Activated CD4-positive, alpha-beta T cell treated with anti-CD3 and anti-CD28 coated beads, Interleukin-2, amount 10 ng/mL, durations not matched to agents 24 days and 14 days (primary cell): ENCODE measurements around the gene EIF3B. TPM values are rescaled to one million over a fixed set of nuclear protein-coding genes. Genes with fewer than 3 reads are reported as not detected.
"Not testable (repeated sequence)": the region's sequence is repeated elsewhere in the genome, so short reads cannot be mapped to it uniquely, and the experiment has no call there.

Experiments
- DNase-seq: peaks from one replicate; pipeline ENCODE4 v3.0.0; 2022
- H3K27ac Mint-ChIP-seq: one replicate; pipeline ENCODE4 v1.8.0; 2022; ENCODE audit warnings: mild to moderate bottlenecking, mixed read lengths
- H3K27me3 Mint-ChIP-seq: one replicate; pipeline ENCODE4 v1.8.0; 2022; ENCODE audit warnings: mixed read lengths
- H3K36me3 Mint-ChIP-seq: one replicate; pipeline ENCODE4 v1.8.0; 2022; ENCODE audit warnings: low read depth, mild to moderate bottlenecking, mixed read lengths
- H3K4me1 Mint-ChIP-seq: one replicate; pipeline ENCODE4 v1.8.0; 2021; ENCODE audit warnings: mixed read lengths
- H3K4me3 Mint-ChIP-seq: one replicate; pipeline ENCODE4 v1.8.0; 2022; ENCODE audit warnings: mild to moderate bottlenecking, moderate library complexity, mixed read lengths
- H3K9me3 Mint-ChIP-seq: one replicate; pipeline ENCODE4 v1.8.0; 2021; ENCODE audit warnings: mixed read lengths
- intact Hi-C: fragments of 100-400 bp; cut with micrococcal nuclease; formaldehyde crosslinking; loops from one replicate; pipeline ENCODE4 v1.15.1; 2023
- total RNA-seq: library from RNA; stranded (reverse); gene quantifications from 2 replicates; pipeline ENCODE4 v1.2.3, GENCODE V29; 2022

Gene EIF3B
- total RNA-seq, 1 donor from 2014 or later, result 284 TPM

GRCh38 chr7:2387897-2388636, 33.4 kb downstream of the EIF3B start:
- Mint-ChIP-seq H3K9me3 (no peaks in the 10 kb centered on the region), H3K27ac (no peak overlapping the region), H3K4me3 (no peak overlapping the region), H3K27me3 (no peaks in the 10 kb centered on the region), H3K4me1 (no peaks in the 10 kb centered on the region), H3K36me3 (peaks cover 10% of the 10 kb centered on the region)
- intact Hi-C loops, result no loop called here
- DNase-seq, result no peak

GRCh38 chr7:2388637-2388954, 34.0 kb downstream of the EIF3B start:
- Mint-ChIP-seq H3K36me3 (peaks cover 10% of the 10 kb centered on the region), H3K4me3 (no peak overlapping the region), H3K27me3 (no peaks in the 10 kb centered on the region), H3K27ac (no peak overlapping the region), H3K9me3 (no peaks in the 10 kb centered on the region), H3K4me1 (no peaks in the 10 kb centered on the region)
- DNase-seq, result no peak
- intact Hi-C loops, result no loop called here

- intact Hi-C loops, H3K9me3 Mint-ChIP-seq, DNase-seq, H3K27ac Mint-ChIP-seq, H3K27me3 Mint-ChIP-seq, H3K4me1 Mint-ChIP-seq, H3K36me3 Mint-ChIP-seq, H3K4me3 Mint-ChIP-seq: not testable (repeated sequence)
Measured at GRCh38 chr7:2390020-2390816, 35.6 kb downstream of the EIF3B start.

DNA sequence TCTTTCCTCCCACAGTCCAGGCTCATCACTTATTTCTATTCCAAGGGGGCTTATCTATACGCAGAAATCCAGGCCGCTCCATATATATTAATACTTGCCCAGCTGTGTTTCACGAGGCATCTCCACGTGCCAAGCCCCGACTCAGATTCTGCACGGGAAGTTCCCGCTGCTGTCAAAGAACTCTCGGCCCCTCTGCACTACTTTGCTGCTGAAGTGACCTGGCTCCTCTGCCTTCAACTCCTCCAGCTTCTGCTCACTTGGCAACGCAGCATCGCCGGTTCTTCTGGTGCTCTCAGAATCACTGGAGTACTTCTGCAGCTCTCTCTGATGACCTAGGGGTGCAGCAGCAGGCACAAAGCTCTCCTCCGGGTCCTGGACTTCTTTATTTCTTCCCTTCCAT, 39.1 kb downstream of the EIF3B start:
- DNase-seq, result no peak
- Mint-ChIP-seq H3K9me3 (no peaks in the 10 kb centered on the region), H3K27me3 (no peaks in the 10 kb centered on the region), H3K27ac (no peak overlapping the region), H3K4me1 (no peaks in the 10 kb centered on the region), H3K4me3 (no peak overlapping the region), H3K36me3 (peaks cover 2% of the 10 kb centered on the region)
- intact Hi-C loops, result no loop called here

DNA sequence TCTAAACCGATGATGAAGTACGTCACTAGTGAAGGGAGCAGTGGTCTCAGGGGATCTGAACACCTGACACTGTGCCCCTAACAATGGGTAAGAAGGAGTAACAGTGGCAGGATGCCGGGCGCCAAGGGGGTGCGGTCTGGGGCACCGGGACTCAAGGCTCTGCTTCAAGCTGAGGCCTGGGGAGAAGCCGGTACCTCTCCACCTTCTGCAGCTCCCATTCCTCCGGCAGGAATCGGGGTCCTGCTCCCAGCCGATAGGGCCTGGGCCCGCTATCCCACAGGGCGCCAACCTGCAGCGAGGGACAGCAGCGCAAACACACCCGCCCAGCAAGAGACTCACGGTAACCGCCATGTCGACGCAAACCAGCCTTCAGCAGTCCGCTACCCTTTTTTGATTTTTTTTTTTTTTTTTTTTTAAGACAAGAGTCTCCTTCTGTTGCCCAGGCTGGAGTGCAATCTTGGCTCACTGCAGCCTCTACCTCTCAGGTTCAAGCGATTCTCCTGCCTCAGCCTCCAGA, 40.0 kb downstream of the EIF3B start:
- Mint-ChIP-seq H3K27ac (no peak overlapping the region), H3K4me1 (peaks cover 2% of the 10 kb centered on the region), H3K9me3 (no peaks in the 10 kb centered on the region), H3K27me3 (no peaks in the 10 kb centered on the region), H3K4me3 (no peak overlapping the region), H3K36me3 (peaks cover 2% of the 10 kb centered on the region)
- intact Hi-C loops, result no loop called here
- no peak for DNase-seq

GRCh38 chr7:2398506-2398905, 43.9 kb downstream of the EIF3B start:
- no peaks in the 10 kb centered on the region for H3K9me3 Mint-ChIP-seq

GRCh38 chr7:2399848-2400587, 45.4 kb downstream of the EIF3B start:
- H3K27me3 Mint-ChIP-seq, result no peaks in the 10 kb centered on the region
- peak; percentile 74 for DNase-seq
- peak overlapping the region; percentile 24 for H3K4me3 Mint-ChIP-seq
- H3K9me3 Mint-ChIP-seq, result no peaks in the 10 kb centered on the region
- H3K4me1 Mint-ChIP-seq, result peaks cover 27% of the 10 kb centered on the region
- peak overlapping the region; percentile 69 for H3K27ac Mint-ChIP-seq
- H3K36me3 Mint-ChIP-seq, result no peaks in the 10 kb centered on the region
- intact Hi-C loops, result loop anchor here (5.0 kb wide), 4 partner anchors 48 to 168 kb away; partner anchors contain the start of genes BRAT1, EIF3B, IQCE and MAD1L1

More at GRCh38 chr7:2398506-2398905, 43.9 kb downstream of the EIF3B start:
- DNase-seq, result no peak
- no peaks in the 10 kb centered on the region for H3K36me3 Mint-ChIP-seq
- H3K27me3 Mint-ChIP-seq, result no peaks in the 10 kb centered on the region
- no peak overlapping the region for H3K27ac Mint-ChIP-seq
- H3K4me1 Mint-ChIP-seq, result peaks cover 18% of the 10 kb centered on the region
- intact Hi-C loops, result no loop called here
- no peak overlapping the region for H3K4me3 Mint-ChIP-seq

DNA sequence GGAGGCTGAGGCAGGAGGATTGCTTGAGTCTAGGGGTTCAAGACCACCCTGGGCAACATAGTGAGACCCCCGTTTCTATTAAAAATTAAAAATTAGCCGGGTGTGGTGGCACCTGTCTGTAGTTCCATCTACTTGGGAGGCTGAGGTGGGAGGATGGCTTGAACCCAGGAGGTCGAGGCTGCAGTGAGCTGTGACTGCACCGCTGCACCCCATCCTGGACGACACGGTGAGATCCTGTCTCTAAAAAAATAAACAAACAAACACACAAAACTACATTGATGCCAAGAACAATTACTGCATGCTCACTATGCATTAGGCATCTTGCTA, 48.0 kb downstream of the EIF3B start:
- no peaks in the 10 kb centered on the region for H3K27me3 Mint-ChIP-seq
- intact Hi-C loops, result loop anchor here (5.0 kb wide), 4 partner anchors 50 to 170 kb away; partner anchors contain the start of genes BRAT1, EIF3B, IQCE and MAD1L1
- peak overlapping the region; percentile 91 for H3K4me3 Mint-ChIP-seq
- peaks cover 3% of the 10 kb centered on the region for H3K36me3 Mint-ChIP-seq
- DNase-seq, result no peak
- H3K9me3 Mint-ChIP-seq, result no peaks in the 10 kb centered on the region
- no peak overlapping the region for H3K27ac Mint-ChIP-seq
- H3K4me1 Mint-ChIP-seq, result peaks cover 46% of the 10 kb centered on the region

GRCh38 chr7:2403014-2403717, 48.5 kb downstream of the EIF3B start, which contains the start of gene CHST12:
Gene CHST12, plus strand, starts transcription at chr7:2403611. Its CDS starts 29,029 bp downstream, at chr7:2432640.
- peak within 1 kb of the TSS; percentile 85 for H3K27ac Mint-ChIP-seq

DNA sequence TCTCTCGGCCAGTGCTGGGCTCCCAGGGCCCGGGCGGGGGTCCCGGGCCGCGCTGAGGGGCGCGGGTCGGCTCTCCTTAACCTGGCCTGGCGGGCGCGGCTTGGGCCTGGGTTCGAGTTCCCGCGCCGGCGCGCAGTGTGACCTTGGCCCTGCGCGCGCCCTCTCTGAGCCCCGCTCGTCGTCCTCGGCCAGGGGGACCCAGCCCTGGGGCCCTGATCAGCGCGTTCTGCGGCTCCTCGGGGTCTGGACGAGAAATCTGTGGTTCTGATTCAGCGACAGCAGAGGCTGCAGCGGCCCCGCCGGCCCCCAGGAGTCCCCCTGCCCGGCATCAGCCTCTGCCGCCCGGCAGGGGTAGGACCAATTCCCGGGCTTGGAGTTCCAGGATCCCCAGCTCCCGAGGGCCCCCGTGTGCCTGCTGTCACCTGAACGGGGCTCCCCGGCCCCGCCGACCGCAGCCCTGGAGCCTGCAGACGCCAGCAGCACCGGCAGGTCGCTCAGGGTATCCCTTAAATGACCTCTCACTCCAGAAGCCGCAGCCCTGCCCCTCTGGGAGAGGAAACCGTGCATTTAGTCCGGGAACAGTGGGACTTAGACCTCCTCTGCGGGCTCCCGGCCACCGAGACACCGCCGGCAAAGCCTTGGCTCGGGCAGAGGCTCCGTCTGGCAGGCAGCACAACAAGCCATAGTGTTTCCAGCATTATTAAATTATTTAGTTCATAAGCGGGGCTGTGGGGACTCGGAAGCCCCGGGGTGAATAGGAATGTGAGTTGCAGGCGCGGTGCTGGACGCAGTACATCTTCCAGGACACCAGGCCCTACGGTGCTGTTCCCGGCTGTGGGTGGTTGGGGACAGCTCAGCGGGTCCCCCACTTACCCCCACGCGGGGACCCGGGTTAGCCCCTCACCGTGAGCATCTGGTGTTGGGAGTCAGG, 49.4 kb downstream of the EIF3B start:
- Mint-ChIP-seq H3K4me1 (peaks cover 55% of the 10 kb centered on the region), H3K9me3 (no peaks in the 10 kb centered on the region), H3K4me3 (peak overlapping the region; percentile 76), H3K27ac (peak overlapping the region; percentile 85), H3K27me3 (no peaks in the 10 kb centered on the region), H3K36me3 (peaks cover 3% of the 10 kb centered on the region)
- peak; percentile 76 for DNase-seq
- intact Hi-C loops, result loop anchor here (5.0 kb wide), 4 partner anchors 52 to 172 kb away; partner anchors contain the start of genes BRAT1, EIF3B, IQCE and MAD1L1

More at GRCh38 chr7:2403014-2403717, 48.5 kb downstream of the EIF3B start, which contains the start of gene CHST12:
- DNase-seq, result peak; percentile 99
- Mint-ChIP-seq H3K36me3 (peaks cover 3% of the 10 kb centered on the region), H3K27me3 (no peaks in the 10 kb centered on the region), H3K4me1 (peaks cover 47% of the 10 kb centered on the region), H3K4me3 (peak within 1 kb of the TSS; percentile 91), H3K9me3 (no peaks in the 10 kb centered on the region)
- intact Hi-C loops, result loop anchor here (5.0 kb wide), 4 partner anchors 51 to 171 kb away; partner anchors contain the start of genes BRAT1, EIF3B, IQCE and MAD1L1

GRCh38 chr7:2404714-2405119, 50.1 kb downstream of the EIF3B start:
- peaks cover 59% of the 10 kb centered on the region for H3K4me1 Mint-ChIP-seq
- H3K9me3 Mint-ChIP-seq, result no peaks in the 10 kb centered on the region
- peak; percentile 64 for DNase-seq
- H3K36me3 Mint-ChIP-seq, result peaks cover 4% of the 10 kb centered on the region
- no peaks in the 10 kb centered on the region for H3K27me3 Mint-ChIP-seq
- intact Hi-C loops, result loop anchor here (5.0 kb wide), 4 partner anchors 52 to 172 kb away; partner anchors contain the start of genes BRAT1, EIF3B, IQCE and MAD1L1
- peak overlapping the region; percentile 85 for H3K27ac Mint-ChIP-seq
- peak overlapping the region; percentile 76 for H3K4me3 Mint-ChIP-seq

GRCh38 chr7:2405201-2405600, 50.6 kb downstream of the EIF3B start:
- Mint-ChIP-seq H3K36me3 (peaks cover 5% of the 10 kb centered on the region), H3K27ac (peak overlapping the region; percentile 85), H3K4me1 (peaks cover 61% of the 10 kb centered on the region), H3K4me3 (peak overlapping the region; percentile 76), H3K27me3 (no peaks in the 10 kb centered on the region), H3K9me3 (no peaks in the 10 kb centered on the region)
- intact Hi-C loops, result no loop called here
- DNase-seq, result no peak
